Fibroblast of gingiva (primary cell): ENCODE results near the gene FTO.

ENCODE experiments used
- DNase-seq: peaks from one replicate; pipeline ENCODE4 v3.0.0-alpha.2; 2011; ENCODE audit warnings: low read depth

FTO gene

GRCh38 chr16:53966821-53967571 lies 263.0 kb downstream of the FTO start:
- DNase-seq: no peak

DNA sequence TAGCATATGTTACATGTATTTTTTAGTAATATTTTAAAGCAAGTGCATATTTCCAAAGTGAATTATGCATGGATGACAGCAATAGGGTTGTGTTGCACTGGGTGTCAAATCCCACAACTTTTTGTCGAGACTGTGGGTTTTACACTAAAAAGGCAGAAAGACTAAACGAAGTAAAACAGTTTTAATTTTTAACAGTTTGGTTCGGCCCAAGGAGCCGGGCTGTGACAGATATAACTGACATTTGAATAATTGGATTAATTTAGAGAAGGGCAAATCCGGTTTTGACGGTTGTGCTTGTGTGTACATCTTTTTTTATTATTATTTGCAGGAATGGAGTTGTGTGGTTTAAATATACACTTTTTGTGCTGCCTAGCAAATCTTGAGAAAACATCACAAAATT lies 263.6 kb downstream of the FTO start:
- no peak for DNase-seq

- peak; percentile 22 for DNase-seq
Measured at GRCh38 chr16:53968454-53968853, 264.5 kb downstream of the FTO start.

DNA sequence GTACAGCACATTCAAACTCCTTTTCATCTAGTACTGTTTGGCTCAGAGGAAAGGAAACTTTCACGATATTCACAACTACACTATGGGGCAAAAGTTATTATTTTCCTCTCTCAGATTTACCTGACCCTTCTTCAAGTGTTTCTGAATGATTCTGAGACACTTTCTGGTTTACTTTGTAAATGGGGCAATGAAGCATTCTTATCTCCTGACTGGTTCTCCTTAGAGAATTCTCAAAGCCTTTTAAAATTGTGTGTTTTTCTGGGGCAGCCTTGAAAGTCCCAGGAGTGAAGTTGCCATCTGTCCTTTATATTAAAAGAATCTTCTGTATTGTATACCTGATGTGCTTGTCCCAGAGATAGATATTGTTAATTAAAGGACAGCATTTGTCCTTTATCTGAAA lies 264.9 kb downstream of the FTO start:
- DNase-seq: peak; percentile 38

GRCh38 chr16:53971616-53972015 lies 267.7 kb downstream of the FTO start:
- DNase-seq: no peak

DNA sequence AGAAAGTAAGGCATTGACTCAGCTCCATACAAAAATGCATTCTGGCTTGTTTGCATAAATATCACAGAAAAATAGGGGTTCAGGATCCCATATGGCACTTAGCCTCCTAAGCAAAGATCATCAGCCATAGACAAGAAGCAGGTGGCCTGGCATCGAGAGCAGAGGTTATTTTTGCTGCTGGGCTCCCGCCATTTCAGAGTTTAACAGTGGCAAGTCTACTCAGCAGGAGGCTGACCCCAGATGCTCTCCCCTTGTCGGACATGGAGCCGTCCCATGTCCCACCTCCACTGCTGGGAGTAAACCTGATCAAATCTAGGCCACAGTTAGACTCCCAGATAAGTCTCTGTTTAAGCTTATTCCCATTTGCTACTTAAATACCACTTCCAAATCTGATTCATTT lies 269.1 kb downstream of the FTO start:
- DNase-seq: no peak

DNA sequence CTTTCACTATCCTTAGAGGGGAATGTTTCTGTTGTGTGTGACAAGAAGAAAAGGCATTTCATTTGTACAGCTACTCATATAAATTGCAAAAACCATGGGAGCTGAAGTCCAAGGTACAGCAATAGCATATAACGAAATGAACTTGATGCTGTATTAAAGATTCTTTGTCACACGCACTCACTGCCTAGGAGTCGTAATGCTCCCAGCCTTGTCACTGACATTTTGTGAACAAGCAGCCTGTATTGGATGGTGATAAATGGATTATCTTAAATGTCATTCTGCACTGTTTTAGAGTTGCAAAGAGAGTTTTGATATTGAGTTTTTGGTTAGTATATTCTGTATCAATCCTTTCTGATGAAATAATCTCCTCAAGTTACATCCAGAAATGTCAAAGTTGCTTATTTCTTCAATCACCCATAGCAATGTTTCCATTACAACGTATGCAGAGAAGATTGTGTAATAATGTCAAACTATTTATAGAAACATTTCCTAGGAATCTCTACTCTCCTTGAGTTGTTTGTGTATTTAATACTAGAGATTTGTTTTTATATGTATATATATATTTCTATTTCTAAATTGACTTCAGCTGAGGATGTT lies 270.6 kb downstream of the FTO start:
- DNase-seq: peak; percentile 86

DNA sequence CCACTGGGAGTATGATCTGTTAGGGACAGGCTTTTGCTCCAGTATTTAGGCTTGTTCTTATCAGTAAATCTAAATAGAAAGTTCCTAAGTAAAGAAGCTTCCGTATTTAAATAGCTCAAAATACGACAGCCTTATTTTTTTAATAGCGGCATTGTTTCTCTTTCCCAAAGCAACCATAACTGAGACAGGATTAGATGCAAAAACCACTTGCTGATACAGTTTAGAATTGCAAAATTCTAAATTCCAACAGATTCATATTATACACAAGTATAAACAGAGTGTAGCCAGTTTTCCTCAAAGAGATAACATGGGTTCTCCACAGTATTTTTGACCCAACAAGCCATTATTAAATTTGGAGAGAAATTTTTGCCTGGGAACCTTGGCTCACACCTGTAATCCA lies 276.7 kb downstream of the FTO start:
- no peak for DNase-seq

DNA sequence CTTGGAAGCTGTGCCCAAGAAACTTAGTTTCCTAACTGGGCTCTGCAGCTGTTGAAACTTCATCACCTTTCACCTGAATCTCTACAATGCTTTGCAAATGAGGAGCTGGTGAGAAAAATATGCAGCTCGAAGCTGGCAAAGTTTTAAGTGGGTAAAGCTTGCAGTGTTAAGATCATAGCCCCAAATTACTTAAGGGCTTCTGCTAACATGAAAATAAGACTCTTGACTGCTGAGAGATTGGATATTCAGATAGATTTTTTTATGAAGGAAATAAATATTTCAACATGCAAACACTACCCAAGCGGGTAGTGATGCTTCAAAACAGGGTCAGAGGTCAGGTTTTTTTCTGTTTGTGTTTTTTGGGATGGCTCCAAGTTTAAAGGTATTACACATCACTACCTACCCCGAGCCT lies 278.7 kb downstream of the FTO start:
- no peak for DNase-seq

GRCh38 chr16:53984936-53985335 lies 281.0 kb downstream of the FTO start:
- no peak for DNase-seq

DNA sequence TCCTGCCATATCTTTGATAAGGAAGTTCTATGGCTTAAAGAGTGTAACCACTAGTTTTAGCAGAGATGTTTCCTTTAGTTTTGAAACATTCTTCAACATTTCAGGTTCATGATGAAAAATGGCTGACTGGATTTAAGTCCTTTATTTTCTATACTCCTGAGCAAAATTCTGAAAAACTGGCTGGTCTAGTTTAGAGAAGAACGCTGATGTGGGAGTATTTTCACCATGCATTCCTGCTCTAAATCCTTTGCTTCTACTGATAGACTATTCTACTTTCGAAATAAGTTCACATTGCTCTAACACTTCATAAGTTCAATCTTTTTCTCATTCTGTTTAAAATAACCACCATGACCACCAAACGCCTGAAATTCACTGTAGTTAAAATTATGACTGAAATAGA lies 281.9 kb downstream of the FTO start:
- no peak for DNase-seq

DNA sequence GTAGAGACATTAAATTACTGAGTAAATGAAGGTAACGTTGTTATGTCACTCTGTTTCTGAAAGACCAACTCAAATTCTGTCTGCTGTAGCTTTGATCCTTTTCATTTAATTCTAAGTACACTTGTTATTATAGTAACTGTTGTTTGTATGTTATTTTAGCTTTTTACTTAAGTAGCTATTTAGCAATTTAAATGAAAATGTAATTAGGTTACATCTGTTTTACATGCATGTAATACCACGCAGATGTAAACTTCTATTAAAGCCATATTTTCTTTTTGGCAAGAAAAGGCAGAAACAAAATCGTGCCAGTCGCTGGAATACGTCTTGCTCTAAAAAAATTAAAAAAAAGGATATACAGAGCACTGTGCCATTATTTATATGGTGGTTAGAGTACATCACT lies 282.8 kb downstream of the FTO start:
- peak; percentile 21 for DNase-seq

DNA sequence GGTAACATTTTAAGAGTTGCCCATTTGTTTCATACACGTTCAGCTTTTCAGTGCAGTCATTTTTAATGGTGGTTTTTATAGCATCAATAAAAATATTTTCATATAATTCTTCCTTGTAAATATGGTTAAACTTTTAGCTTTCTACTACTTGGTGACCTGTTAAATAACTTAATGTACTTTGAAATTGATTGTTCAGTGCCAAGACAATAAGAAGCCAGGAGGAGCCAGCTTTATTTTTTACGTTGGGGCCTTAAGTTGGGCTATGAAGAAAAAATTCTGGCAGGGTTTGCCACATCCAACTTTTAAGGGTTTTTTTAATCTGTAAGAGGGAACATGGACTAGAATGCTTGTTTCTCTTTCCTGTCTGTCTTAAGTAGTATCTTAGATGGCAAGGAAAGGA lies 284.2 kb downstream of the FTO start:
- DNase-seq: no peak

GRCh38 chr16:53989597-53989996 lies 285.6 kb downstream of the FTO start:
- no peak for DNase-seq

- peak; percentile 62 for DNase-seq
Measured at GRCh38 chr16:53991754-53992378, 287.9 kb downstream of the FTO start.

- DNase-seq: no peak
Measured at GRCh38 chr16:53995378-53995777, 291.4 kb downstream of the FTO start.

GRCh38 chr16:53996961-53997360 lies 293.0 kb downstream of the FTO start:
- DNase-seq: no peak

DNA sequence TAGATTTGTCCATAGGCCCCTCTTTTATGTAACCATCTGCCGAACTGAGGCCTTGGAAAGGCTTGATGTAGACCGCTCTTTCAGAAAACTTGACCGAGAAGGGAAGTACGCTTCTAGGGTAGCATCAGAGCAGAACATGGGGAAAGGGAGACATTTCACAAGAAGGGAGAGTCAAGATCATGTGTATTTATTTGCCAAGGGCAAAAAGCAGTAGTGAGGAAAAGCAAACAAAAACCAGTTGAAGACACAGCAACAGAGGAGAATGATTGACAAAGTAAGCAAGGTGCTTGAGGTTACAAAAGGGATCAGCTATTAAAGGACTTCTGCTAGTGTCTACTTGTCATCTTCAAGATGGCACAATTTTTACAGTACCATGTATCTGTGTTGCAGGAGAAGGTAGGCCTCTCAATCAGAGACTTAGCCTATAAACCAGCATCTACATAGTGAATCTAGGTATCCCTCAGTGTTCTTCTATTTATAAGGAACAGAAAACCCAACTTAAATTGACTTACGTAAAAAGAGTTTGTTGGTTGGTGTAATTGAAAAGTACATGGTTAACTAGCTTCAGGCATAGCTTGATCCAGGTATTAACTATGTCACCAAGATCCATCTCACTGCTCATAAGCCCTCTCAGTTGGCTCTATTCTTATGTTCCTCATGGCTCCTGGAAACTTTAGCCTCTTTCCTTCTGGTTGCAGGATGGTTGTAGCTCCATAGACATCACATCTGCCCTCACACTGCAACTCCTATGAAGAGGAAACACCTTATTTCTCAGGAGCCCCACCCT lies 294.3 kb downstream of the FTO start:
- no peak for DNase-seq

GRCh38 chr16:53998966-53999522 lies 295.1 kb downstream of the FTO start:
- DNase-seq: no peak

DNA sequence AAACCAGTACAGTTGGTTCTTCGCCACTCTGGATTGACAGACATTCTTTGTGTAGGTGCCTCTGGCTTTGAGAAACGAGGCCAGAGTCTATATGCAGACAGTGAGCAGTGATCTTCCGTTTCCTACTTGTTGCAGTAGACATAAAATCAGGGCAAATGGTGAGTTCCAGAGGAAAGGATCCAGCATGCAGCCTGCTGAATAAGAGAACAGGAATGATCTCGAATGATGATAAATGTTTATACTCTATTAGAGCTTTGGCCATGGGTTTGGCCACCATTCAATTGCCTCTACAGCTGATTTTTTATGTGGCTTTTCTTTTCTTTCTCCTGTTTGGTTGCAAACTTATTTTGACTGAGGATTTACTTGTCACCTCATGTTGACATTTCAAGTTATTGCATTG lies 295.9 kb downstream of the FTO start:
- peak; percentile 79 for DNase-seq

DNA sequence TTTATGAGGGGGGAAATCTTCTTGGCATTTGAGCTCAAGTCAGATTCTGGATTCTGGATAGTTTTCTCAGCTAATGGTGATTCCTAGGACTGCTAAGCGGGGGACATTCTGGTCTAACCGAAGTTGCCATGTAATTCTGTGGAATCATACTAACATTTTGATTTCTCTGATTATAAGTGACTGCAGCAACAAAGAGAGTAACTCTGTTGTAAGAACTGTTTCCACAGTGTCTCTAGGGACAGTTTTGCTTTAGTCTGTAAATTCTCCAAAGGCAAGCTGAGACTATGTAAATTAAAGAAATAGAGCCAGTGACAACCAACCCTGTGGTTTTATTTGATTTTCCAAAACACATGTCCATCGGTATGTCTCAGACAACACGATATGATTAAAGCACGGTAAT lies 296.4 kb downstream of the FTO start:
- peak; percentile 90 for DNase-seq

GRCh38 chr16:54006693-54007092 lies 302.7 kb downstream of the FTO start:
- DNase-seq: peak; percentile 33
